Measurements from ENCODE around the gene MRPS18A. TPM values are rescaled to one million over a fixed set of nuclear protein-coding genes. Genes with fewer than 3 reads are reported as not detected.

The MRPS18A gene
- total RNA-seq, 1 experiment from 2014 or later, result 47.3 TPM

DNA sequence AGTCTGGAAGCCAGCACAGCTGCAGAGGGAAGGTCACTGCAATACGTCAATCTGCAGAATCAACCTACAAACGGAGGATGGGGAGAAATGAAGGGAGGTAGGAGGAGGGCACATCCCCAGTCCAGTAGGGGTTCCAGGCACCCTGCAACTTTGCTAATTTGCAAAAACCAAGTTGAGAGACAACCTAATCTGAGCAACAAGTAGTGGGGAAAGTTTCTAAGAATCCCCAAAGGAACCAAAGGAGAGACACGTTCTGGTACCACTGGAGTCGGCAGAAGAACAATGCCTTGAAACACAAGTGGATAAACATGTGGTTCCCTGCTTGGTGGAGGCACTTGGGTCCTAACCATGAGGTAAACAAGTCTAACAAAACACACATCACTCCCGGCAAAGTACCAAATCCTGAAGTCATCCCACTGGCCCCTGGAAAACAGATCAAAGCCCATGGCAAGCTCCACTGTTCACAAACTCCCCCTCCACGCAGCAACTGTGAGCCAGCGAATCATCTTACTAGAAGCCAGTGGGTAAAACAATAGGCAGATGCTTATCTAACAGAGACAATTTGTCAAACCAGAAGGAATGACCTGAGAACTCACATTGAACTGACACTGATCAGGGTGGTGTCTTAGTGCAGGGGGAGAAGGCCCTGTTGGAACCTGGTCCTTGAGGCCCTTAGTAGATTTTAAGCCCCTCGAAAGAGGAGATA is 4.7 kb downstream of the MRPS18A start:
- no peak for DNase-seq
- Histone ChIP-seq H3K36me3 (peaks cover under 1% of the 10 kb centered on the region), H3K27me3 (no peaks in the 10 kb centered on the region), H3K4me3 (no peak overlapping the region), H3K9me3 (no peaks in the 10 kb centered on the region)

DNA sequence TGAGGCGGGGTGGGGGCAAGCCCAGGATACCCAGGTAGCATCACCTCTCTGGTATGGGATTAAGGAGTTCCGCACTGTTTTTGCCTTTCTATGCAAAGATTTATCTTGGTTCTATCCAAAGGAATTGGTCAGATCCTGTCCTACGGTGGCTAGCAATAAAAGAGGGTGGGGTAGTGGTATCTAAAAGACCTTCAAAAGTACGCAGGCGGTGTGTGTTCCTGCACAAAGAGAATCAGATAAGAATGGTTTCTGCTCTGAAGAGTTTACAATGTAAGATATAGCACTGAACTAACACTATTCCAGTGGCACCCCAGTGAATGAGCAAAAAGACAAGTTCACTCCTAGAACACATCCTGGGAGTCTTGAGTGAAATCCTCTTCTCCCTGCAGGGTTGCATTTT is 6.3 kb downstream of the MRPS18A start:
- no peaks in the 10 kb centered on the region for H3K27me3 ChIP-seq
- no peak for DNase-seq
- no peak overlapping the region for H3K4me3 ChIP-seq
- no peaks in the 10 kb centered on the region for H3K9me3 ChIP-seq
- H3K36me3 ChIP-seq, result peaks cover 4% of the 10 kb centered on the region

DNA sequence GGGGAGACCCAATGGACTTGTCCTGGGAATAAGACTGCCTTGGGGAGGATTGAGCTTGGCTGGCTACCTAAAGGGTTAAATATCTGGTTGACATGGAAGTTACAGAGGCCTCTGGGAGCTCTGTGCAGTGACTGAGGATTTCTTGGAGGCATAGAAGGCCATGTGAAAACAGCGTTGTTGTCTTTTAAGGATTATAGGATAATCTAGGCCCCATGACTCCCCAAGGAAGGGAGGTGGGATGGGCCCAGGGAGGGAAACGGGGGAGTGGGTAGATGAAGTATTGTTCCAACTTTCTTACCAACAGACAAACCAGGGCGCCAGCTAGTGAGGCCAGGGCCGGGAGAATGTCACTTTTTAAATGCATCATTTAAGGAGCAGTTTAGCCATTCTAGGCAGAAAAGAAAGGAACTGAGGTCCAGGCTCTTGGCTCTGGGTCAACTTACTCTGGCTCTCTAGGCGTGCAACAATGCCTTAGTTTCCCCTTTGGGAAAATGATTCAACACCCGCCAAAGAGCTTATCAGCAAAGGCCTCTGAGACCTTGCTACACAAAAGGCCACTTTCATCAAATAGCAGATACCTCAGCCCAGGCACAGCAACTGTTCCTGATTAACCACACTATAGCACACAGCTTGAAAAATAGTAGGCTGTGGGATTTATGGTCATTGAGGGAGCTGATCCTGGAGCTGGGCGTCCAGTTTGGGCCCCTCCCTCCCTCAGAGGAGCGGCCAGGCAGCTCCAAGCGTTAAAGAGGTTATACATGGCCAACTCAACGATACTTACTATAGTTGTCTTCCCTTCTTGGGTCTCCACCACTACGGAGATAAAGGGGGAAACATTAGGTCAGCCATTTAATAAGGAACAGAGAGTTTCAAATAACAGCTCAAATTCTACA is 7.0 kb downstream of the MRPS18A start:
- H3K9me3 ChIP-seq, result no peaks in the 10 kb centered on the region
- DNase-seq, result no peak
- H3K36me3 ChIP-seq, result peaks cover 4% of the 10 kb centered on the region; the same call in 1 of the 2 replicates
- no peak overlapping the region for H3K4me3 ChIP-seq
- no peaks in the 10 kb centered on the region for H3K27me3 ChIP-seq

DNA sequence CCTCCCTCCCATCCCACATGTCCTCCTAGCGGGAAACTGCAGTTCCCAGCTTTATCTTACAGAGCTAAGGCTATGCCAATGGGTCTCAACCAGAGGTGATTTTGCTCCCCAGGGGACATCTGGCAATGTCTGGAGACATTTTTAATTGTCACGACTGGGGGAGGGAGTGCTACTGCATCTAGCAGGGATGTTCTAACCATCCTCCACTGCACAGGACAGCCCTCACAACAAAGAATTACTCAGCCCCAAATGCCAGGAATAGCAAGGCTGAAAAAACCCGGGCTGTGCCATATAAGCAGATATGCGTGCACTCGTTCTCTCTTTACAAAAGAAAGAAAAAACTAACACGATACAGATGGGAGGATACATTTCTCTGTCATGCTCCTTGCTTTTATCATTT is 8.5 kb downstream of the MRPS18A start:
- DNase-seq, result no peak
- Histone ChIP-seq H3K4me3 (no peak overlapping the region), H3K36me3 (peaks cover 4% of the 10 kb centered on the region; the same call in 1 of the 2 replicates), H3K9me3 (no peaks in the 10 kb centered on the region), H3K27me3 (no peaks in the 10 kb centered on the region)

DNA sequence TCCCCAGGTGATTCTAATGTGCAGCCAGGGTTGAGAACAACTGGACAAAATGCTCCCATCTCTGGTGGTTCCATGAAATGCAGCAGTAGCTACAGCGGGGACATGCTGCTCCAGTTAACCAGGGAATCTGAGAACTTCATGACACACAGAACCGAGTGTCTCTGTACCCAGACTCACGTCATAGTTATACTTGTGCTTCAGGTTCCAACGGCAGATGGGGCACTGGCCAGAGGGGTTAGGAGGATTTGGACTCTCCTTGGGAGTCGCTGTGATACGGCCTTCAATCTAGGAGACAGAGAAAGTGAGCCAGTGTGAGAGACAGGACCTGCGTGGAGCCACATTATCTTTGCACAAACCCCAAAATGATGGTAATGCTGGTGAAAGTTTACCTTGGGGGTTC is 9.2 kb downstream of the MRPS18A start:
- no peaks in the 10 kb centered on the region for H3K27me3 ChIP-seq
- peaks cover 4% of the 10 kb centered on the region; the same call in 1 of the 2 replicates for H3K36me3 ChIP-seq
- no peak for DNase-seq
- no peaks in the 10 kb centered on the region for H3K9me3 ChIP-seq
- H3K4me3 ChIP-seq, result no peak overlapping the region

DNA sequence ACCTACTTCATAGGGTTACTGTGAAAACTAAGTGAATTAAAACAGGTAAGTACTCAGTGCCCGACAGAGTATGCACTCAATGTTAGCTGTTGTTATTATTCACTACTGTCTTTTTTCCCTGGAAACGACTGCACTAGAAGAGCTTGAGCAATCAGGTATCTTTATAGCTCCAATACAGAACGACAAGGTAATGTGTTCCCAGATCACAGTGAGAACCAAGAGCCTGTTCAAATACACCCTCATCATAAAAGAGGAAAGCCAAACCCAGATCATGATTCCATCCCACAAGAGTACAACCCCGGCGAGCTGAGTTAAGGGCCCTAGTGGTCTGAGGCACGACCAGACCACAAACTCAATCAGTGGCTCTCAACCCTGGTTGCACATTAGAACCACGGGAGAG is 9.8 kb downstream of the MRPS18A start:
- DNase-seq, result no peak
- H3K27me3 ChIP-seq, result no peaks in the 10 kb centered on the region
- no peak overlapping the region for H3K4me3 ChIP-seq
- no peaks in the 10 kb centered on the region for H3K9me3 ChIP-seq
- peaks cover 4% of the 10 kb centered on the region; the same call in 1 of the 2 replicates for H3K36me3 ChIP-seq

DNA sequence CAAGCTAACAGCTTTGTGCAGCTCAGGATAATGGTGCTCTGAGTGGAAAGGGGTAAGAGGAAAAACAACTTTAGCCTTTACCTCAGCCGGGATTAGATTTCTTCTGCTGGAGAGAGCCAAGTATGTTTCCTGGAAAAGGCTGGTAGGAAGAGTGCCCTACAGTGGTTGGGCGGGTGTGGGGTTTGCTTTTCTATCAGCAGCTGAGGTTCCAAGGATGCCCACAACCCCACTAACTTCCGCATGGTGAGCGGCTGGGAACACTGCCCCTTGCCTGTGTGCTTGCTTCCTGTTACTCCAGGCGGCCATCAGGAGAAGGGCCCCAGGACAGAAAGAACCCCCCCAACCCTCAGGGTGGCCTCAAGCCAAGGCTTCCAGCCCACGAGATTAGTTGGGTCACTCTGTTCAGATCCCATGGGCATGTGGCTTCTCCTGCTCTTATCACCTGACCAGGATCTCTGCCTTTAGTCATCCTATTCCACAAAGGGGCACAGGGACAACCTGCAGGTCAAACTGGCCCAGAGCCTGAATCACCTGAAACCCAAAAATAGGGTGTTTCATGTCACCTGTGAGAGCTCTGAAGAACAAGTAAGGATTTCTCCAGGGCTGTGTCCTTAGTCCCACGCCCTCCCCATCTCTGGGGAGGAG is 10.5 kb downstream of the MRPS18A start:
- Histone ChIP-seq H3K27me3 (no peaks in the 10 kb centered on the region), H3K4me3 (no peak overlapping the region), H3K9me3 (no peaks in the 10 kb centered on the region), H3K36me3 (peaks cover 4% of the 10 kb centered on the region; the same call in 1 of the 2 replicates)
- no peak for DNase-seq

DNA sequence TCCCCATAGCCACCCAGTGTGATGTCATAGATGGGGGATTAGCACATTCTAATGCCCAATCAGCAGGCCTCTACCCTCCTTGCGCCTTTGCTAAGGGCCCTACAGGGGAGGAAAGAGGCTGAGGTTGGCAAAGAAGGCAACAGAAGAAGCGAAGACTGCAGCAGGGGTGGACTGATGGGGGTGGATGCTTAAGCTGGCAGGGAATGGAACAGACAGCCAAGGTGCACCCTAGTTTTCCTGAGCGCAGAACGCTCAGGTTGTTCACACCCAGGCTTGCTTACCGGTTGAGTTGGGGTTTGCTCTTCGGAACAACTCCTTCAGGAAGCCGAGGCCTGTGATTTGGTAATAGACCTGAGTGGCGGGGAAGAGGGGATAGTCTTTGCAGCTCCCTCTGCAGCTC is 12.7 kb downstream of the MRPS18A start:
- Histone ChIP-seq H3K9me3 (no peaks in the 10 kb centered on the region), H3K4me3 (no peak overlapping the region), H3K27me3 (no peaks in the 10 kb centered on the region), H3K36me3 (peaks cover 4% of the 10 kb centered on the region; the same call in 1 of the 2 replicates)
- no peak for DNase-seq

DNA sequence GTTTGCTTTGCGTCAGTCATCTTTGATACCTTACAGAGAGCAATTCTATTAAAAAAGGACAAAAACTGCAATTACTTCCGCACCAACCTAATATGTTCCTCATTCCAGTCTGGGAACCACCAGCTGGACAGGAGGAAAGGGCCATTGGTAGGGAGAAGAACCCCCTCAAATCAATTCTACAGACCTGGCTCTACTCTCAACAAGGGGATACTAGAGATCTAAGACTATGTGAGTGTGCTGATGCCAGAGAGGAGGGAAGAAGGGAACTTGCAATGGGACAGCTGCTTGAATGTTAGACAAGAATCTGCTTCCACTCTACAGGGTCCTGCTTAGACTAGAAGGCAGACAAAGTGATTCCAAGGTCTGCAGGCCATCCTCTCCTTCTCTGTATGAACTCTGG is 13.3 kb downstream of the MRPS18A start:
- Histone ChIP-seq H3K4me3 (no peak overlapping the region), H3K9me3 (no peaks in the 10 kb centered on the region), H3K27me3 (no peaks in the 10 kb centered on the region), H3K36me3 (peaks cover 4% of the 10 kb centered on the region; the same call in 1 of the 2 replicates)
- DNase-seq, result no peak

DNA sequence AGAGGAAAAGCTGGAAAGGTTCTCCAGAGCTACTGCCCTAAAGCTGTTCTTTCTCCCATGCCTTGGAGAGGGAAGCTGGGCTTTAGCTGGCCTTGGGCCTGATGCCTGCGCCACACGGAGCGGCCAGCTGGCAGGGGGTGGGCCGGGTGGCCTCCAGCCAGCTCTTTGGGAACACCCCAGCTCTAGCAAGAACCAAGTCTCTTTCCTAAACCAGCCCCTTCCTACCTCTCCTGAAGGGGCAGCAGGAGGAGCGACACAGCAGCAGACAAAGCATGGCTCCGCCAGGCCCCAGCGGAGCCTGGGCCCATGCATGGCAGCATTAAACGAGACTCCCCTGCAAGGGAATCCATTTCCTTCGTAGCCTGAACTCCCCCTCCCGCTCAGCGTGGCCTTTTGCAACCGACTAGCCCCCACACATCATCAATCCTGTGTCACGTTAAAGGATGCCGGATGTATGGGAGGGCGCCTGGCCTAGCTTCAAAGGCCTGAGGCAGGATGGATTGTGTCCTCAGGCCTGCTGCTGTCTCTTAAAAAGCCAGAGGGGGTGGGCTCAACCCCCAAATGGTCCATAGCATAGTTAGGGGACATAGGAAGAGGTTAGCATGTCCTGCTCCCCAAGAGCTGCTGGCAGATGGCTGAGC is 14.0 kb downstream of the MRPS18A start:
- Histone ChIP-seq H3K27me3 (no peaks in the 10 kb centered on the region), H3K9me3 (no peaks in the 10 kb centered on the region), H3K4me3 (no peak overlapping the region), H3K36me3 (peaks cover 4% of the 10 kb centered on the region; the same call in 1 of the 2 replicates)
- no peak for DNase-seq

DNA sequence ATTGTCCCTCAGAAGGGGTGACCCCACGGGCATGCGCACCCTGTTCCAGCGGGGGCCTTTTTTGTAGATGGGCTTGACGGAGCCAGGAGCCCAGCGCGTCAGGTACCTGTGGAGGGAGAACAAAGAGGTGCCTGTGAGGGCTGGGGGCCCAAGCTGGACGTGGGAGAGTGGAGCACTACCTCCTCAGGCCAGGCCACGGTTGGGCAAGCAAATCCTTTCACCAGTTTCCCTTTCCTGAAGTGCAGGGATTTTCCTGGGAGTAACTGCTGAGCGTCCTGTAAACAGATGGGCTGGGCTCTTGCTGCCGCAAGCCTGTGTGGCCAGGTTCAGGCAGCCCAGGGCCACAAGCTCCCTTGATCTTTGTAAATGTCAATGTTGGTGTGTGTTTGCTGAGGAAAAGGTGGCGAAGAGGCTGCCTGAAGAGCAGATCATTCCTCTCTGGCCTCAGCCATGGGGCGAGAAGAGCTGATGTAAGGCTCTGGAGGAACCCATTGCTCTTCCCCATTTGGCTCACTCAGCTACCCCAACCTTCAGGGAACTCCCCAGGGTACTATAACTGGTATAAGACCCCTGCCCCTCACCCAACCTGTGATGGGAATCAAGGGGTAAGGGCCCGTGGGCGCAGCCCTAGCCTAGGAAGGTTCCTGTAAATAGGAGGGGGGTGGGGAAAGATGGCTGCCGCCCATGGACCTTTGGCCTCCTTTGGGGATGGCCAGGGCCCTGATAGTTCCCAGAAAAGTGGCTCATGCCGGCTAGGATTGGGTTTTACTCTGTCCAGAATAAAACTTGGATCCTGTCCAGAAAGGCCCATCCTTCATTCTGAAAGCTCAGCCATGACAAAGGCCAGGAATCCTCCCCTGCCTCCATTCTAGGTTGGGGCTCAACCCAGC is 15.5 kb downstream of the MRPS18A start:
- no peak overlapping the region for H3K4me3 ChIP-seq
- H3K36me3 ChIP-seq, result no peaks in the 10 kb centered on the region
- no peaks in the 10 kb centered on the region for H3K9me3 ChIP-seq
- DNase-seq, result no peak
- no peaks in the 10 kb centered on the region for H3K27me3 ChIP-seq

DNA sequence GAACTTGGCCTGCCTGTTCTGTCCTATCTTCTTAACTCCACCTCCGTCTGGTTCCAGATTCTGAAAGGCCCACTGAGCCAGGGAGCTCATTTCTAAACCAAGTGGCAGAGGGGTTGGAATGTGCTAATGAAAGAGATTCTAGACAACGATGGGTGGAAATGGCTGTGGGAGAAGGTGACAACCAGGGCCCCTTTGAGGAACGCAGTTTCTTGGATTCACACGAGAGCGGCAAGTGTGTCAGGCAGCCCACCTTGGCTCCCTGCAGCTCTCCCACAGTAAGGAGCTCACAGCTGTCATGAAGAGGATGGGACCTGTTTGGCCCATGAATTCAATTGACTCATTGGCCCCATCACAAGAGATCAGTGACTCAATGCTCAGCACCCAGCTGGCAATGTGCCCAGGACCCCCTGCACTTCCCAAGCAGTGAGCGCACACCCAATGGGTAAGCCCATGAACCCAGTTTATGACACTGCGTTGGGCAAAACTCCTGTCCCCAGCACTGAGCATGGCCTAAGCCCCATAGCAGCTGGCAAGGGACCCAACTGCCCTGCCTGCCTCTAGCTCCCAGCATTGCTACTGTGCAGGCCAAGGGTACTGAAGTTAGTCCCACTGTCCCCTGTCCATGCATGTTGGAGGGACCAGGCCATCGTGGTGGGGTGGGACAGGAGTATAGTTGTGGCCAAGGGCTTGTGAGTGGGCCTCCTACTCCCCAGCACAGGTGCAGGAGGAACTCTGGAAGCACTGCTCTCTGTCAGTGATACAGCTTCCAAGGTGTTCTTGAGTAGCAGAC is 16.4 kb downstream of the MRPS18A start:
- peak; percentile 12 for DNase-seq
- Histone ChIP-seq H3K9me3 (no peaks in the 10 kb centered on the region), H3K27me3 (no peaks in the 10 kb centered on the region), H3K4me3 (no peak overlapping the region), H3K36me3 (no peaks in the 10 kb centered on the region)

DNA sequence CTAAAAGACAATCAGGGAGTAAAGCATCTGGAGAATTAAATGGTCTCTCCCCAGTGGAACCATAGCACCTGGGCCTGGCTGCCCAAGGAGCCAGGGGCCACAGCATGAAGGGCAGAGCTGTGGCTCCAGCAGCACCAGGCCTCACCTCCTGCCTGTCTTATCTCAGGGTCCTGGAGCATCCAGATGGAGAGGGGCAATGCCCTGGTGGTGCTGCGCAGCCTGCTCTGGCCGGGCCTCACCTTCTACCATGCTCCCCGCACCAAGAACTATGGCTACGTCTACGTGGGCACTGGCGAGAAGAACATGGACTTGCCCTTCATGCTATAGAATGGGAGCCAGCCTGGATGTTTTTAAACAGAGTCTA is 17.0 kb downstream of the MRPS18A start:
- no peaks in the 10 kb centered on the region for H3K36me3 ChIP-seq
- no peaks in the 10 kb centered on the region for H3K9me3 ChIP-seq
- no peaks in the 10 kb centered on the region for H3K27me3 ChIP-seq
- no peak for DNase-seq
- no peak overlapping the region for H3K4me3 ChIP-seq

DNA sequence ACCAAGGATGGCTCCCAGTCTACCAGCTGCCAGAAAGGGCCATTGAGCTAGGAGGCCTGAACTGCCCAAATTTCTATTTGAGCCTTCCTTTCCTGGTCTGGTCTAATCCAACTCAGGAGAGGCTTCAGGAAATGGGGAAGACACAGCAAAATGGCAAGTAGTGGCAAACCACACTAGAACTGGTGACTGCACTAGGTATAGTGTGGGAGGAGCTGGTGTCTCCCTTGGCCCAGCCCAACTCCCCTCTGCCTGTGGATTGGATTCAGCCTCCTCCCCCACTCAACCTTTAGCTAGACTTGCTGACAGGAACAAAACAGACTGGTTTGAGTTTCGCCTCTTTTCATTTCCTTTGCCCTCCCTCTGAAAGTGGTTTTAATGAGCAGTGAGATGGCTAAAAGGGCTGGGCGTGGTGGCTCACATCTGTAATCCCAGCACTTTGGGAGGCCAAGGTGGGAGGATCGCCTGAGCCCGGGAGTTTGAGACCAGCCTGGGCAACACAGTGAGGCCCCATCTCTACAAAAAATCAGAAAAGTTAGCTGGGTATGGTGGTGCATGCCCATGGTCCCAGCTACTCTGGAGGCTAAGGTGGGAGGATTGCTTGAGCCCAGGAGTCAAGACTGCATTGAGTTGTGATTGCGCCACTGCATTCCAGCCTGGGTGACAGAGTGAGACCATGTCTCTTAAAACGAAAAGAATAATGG is 17.5 kb downstream of the MRPS18A start:
- Histone ChIP-seq H3K4me3 (no peak overlapping the region), H3K36me3 (no peaks in the 10 kb centered on the region), H3K27me3 (no peaks in the 10 kb centered on the region), H3K9me3 (no peaks in the 10 kb centered on the region)
- no peak for DNase-seq
